ENCODE measurements around the gene E2F7.

Gene E2F7

GRCh38 chr12:77013091-77013490 lies 52.3 kb downstream of the E2F7 start:
- DNase-seq, result no peak

- peak; percentile 74 for DNase-seq
Measured at GRCh38 chr12:77010691-77011548, 54.4 kb downstream of the E2F7 start.

GRCh38 chr12:77007476-77007875 lies 57.9 kb downstream of the E2F7 start:
- no peak for DNase-seq

- no peak for DNase-seq
Measured at GRCh38 chr12:77005611-77006098, 59.7 kb downstream of the E2F7 start.

GRCh38 chr12:77003914-77004313 lies 61.5 kb downstream of the E2F7 start:
- DNase-seq, result no peak

- peak; percentile 5 for DNase-seq
Measured at GRCh38 chr12:77003246-77003645, 62.1 kb downstream of the E2F7 start.

- DNase-seq, result no peak
Measured at GRCh38 chr12:77002382-77002781, 63.0 kb downstream of the E2F7 start.

GRCh38 chr12:77001276-77001675 lies 64.1 kb downstream of the E2F7 start:
- no peak for DNase-seq

GRCh38 chr12:76998908-76999556 lies 66.3 kb downstream of the E2F7 start:
- peak; percentile 3 for DNase-seq

GRCh38 chr12:76998386-76998785 lies 67.0 kb downstream of the E2F7 start:
- no peak for DNase-seq

GRCh38 chr12:76997011-76997780 lies 68.2 kb downstream of the E2F7 start:
- DNase-seq, result no peak

- no peak for DNase-seq
Measured at GRCh38 chr12:76990716-76991115, 74.7 kb downstream of the E2F7 start.

- no peak for DNase-seq
Measured at GRCh38 chr12:76984566-76984965, 80.8 kb downstream of the E2F7 start.

GRCh38 chr12:76983420-76983819 lies 81.9 kb downstream of the E2F7 start:
- no peak for DNase-seq

GRCh38 chr12:76980196-76980595 lies 85.2 kb downstream of the E2F7 start:
- DNase-seq, result no peak

GRCh38 chr12:76976777-76977382 lies 88.5 kb downstream of the E2F7 start:
- peak; percentile 73 for DNase-seq

Measured in fibroblast of skin of right quadriceps (primary cell).